MCF 10A (cell line): ENCODE results near the gene MRPL52. TPM values are rescaled to one million over a fixed set of nuclear protein-coding genes. Genes with fewer than 3 reads are reported as not detected.

ENCODE experiments used
- BruUV-seq: library from RNA; stranded (reverse); fragments of 400-500 nt; replicated peaks from 2 replicates; lab custom pipeline; 2021; lab: Mats Ljungman, UMichigan
- CTCF ChIA-PET: fragments of 300-600 bp; sonication (Branson Sonifier 250); formaldehyde crosslinking; extraction: SDS; loops from one replicate; lab custom pipeline; 2021; ENCODE audit warnings: antibody characterized with exemption, inconsistent platforms; lab: Yijun Ruan, JAX
- POLR2A ChIA-PET: fragments of 300-600, 350-650 bp; sonication (Branson Sonifier 250); formaldehyde crosslinking; extraction: SDS; loops from one replicate; lab custom pipeline; 2020; ENCODE audit warnings: antibody characterized with exemption, inconsistent platforms; lab: Yijun Ruan, JAX
- DNase-seq: peaks from one replicate; pipeline ENCODE4 v3.0.0-alpha.2; 2018; ENCODE audit not compliant: unreplicated experiment
- H3K27ac Mint-ChIP-seq: one replicate; pipeline ENCODE4 v1.8.0; 2022; ENCODE audit warnings: mild to moderate bottlenecking, low read depth, mixed read lengths; ENCODE audit not compliant: unreplicated experiment
- H3K27me3 Mint-ChIP-seq: one replicate; pipeline ENCODE4 v1.8.0; 2022; ENCODE audit warnings: mixed read lengths; ENCODE audit not compliant: insufficient read depth, unreplicated experiment
- H3K36me3 Mint-ChIP-seq: one replicate; pipeline ENCODE4 v1.8.0; 2022; ENCODE audit warnings: mild to moderate bottlenecking, moderate library complexity, mixed read lengths; ENCODE audit not compliant: insufficient read depth, unreplicated experiment
- H3K4me1 Mint-ChIP-seq: one replicate; pipeline ENCODE4 v1.8.0; 2022; ENCODE audit warnings: mixed read lengths; ENCODE audit not compliant: insufficient read depth, unreplicated experiment
- H3K4me3 Mint-ChIP-seq: one replicate; pipeline ENCODE4 v1.8.0; 2022; ENCODE audit warnings: mild to moderate bottlenecking, moderate library complexity, mixed read lengths; ENCODE audit not compliant: unreplicated experiment
- H3K9me3 Mint-ChIP-seq: one replicate; pipeline ENCODE4 v1.8.0; 2022; ENCODE audit warnings: mixed read lengths; ENCODE audit not compliant: unreplicated experiment
- CTCF ChIP-seq: fragments of 200-600 bp; IDR thresholded peaks from one replicate; pipeline ENCODE4 v1.8.0; 2022; ENCODE audit warnings: antibody characterized with exemption, mild to moderate bottlenecking; ENCODE audit not compliant: unreplicated experiment
- intact Hi-C: fragments of 100-400 bp; cut with micrococcal nuclease; formaldehyde crosslinking; loops from 2 replicates; pipeline ENCODE4 v1.14.1; 2022
- total RNA-seq: library from RNA; stranded (reverse); gene quantifications from 2 replicates; pipeline ENCODE4 v1.2.3, GENCODE V29; 2022

Gene MRPL52
- total RNA-seq, 1 experiment from 2014 or later, result 172 TPM

- Mint-ChIP-seq H3K36me3 (no peaks in the 10 kb centered on the region), H3K27me3 (no peaks in the 10 kb centered on the region), H3K4me3 (no peak within 1 kb of the TSS), H3K27ac (no peak within 1 kb of the TSS), H3K4me1 (peaks cover 5% of the 10 kb centered on the region), H3K9me3 (no peaks in the 10 kb centered on the region)
- no peak for DNase-seq
- TF ChIP-seq CTCF, result no peak
- intact Hi-C loops, result no loop called here
- ChIA-PET CTCF (interaction anchor here (0.6 to 0.7 kb wide), 2 partner anchors 38 to 58 kb away, joined by 3 read pairs; no protein-coding TSS in a partner anchor), POLR2A (interaction anchor here (0.5 to 1.3 kb wide), 3 partner anchors 16 to 229 kb away, joined by 3 read pairs; no protein-coding TSS in a partner anchor)
- no TSS peak for BruUV-seq
Measured at GRCh38 chr14:22814941-22815713, 14.6 kb upstream of the MRPL52 start, which contains the start of gene SLC7A7. Gene SLC7A7, minus strand, starts transcription at chr14:22815435. Its CDS starts 2,037 bp downstream, at chr14:22813398.

GRCh38 chr14:22819151-22819988 is 10.3 kb upstream of the MRPL52 start:
- H3K36me3 Mint-ChIP-seq, result no peaks in the 10 kb centered on the region
- ChIA-PET POLR2A (interaction anchor here (0.6 to 2.7 kb wide), 3 partner anchors 11 to 53 kb away, joined by 3 to 12 read pairs (median 3); partner anchors contain the start of gene OXA1L), CTCF (interaction anchor here (0.7 to 8.2 kb wide), 18 partner anchors 12 to 262 kb away, joined by 3 to 103 read pairs (median 4); partner anchors contain the start of genes MMP14 and MRPL52)
- H3K27me3 Mint-ChIP-seq, result no peaks in the 10 kb centered on the region
- peak overlapping the region; percentile 64 for H3K27ac Mint-ChIP-seq
- DNase-seq, result no peak
- H3K9me3 Mint-ChIP-seq, result no peaks in the 10 kb centered on the region
- H3K4me3 Mint-ChIP-seq, result no peak overlapping the region
- H3K4me1 Mint-ChIP-seq, result peaks cover 19% of the 10 kb centered on the region
- BruUV-seq, result no TSS peak
- intact Hi-C loops, result loop anchor here (2.0 kb wide), 1 partner anchor 263 kb away; no protein-coding TSS in a partner anchor
- no peak for TF ChIP-seq CTCF

DNA sequence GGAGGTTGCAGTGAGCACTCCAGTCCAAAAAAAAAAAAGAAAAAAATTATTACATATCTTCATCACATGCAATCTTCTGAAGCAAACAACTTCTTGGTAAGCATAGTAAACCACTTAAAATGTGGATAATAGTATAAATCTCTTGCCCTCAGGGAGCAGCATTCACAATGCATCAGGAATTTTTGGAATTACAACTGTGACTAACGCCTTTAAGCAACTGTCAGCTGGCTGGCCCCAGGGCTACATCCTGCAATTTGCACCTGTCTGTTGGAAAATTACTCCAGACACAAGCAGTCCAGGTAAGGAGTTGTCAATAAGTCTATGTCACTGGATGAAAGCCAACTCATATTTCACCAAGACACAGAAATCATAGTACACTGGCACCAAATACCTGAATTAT is 9.0 kb upstream of the MRPL52 start:
- Mint-ChIP-seq H3K27ac (no peak overlapping the region), H3K27me3 (no peaks in the 10 kb centered on the region), H3K9me3 (no peaks in the 10 kb centered on the region), H3K36me3 (no peaks in the 10 kb centered on the region), H3K4me1 (peaks cover 19% of the 10 kb centered on the region), H3K4me3 (no peak overlapping the region)
- BruUV-seq, result no TSS peak
- CTCF ChIA-PET, result interaction anchor here (1.0 to 8.2 kb wide), 4 partner anchors 14 to 81 kb away, joined by 3 to 186 read pairs (median 53); partner anchors contain the start of genes MMP14 and MRPL52
- POLR2A ChIA-PET, result interaction anchor here (0.7 to 4.9 kb wide), 6 partner anchors 10 to 222 kb away, joined by 3 to 69 read pairs (median 4); partner anchors contain the start of gene OXA1L
- no peak for TF ChIP-seq CTCF
- DNase-seq, result peak; percentile 49
- intact Hi-C loops, result loop anchor here (5.0 to 10.0 kb wide), 3 partner anchors 47 to 237 kb away; partner anchors contain the start of gene CDH24
